HEK293 (cell line): ENCODE measurements around the gene ZFAND3.

Experiments used
- CTCF ChIA-PET: fragments of 350-600 bp; formaldehyde crosslinking; extraction: SDS; loops from one replicate; lab custom pipeline; 2021; ENCODE audit warnings: antibody characterized with exemption; lab: Yijun Ruan, JAX
- POLR2A ChIA-PET: fragments of 300-600 bp; formaldehyde crosslinking; extraction: SDS; loops from one replicate; lab custom pipeline; 2020; ENCODE audit warnings: antibody characterized with exemption, inconsistent platforms; lab: Yijun Ruan, JAX
- H3K27ac ChIP-seq: fragments of 200-500 bp; sonication (Bioruptor generic); 2 replicates; pipeline ENCODE4 v1.5.1; 2014; ENCODE audit warnings: low read depth, low read length, control low read depth, inconsistent platforms; ENCODE audit errors: extremely low read depth
- H3K36me3 ChIP-seq, 2 experiments: fragments of 200-500 bp in 1 of 2; sonication (Bioruptor generic) in 1 of 2; 1 replicate in 1 of 2; 2 replicates in 1 of 2; pipeline ENCODE4 v1.5.1; 2014 to 2017; ENCODE audit warnings: inconsistent platforms in 2 of 2, low read length in 2 of 2; ENCODE audit not compliant: control insufficient read depth in 2 of 2, insufficient read depth in 1 of 2
- H3K4me1 ChIP-seq: fragments of 200-500 bp; sonication (Bioruptor generic); 2 replicates; pipeline ENCODE4 v1.5.1; 2014; ENCODE audit warnings: mild to moderate bottlenecking, low read length, inconsistent platforms; ENCODE audit not compliant: control insufficient read depth, insufficient read depth
- H3K4me3 ChIP-seq: 2 replicates; pipeline ENCODE4 v1.5.1; 2011; ENCODE audit warnings: low read depth, mild to moderate bottlenecking, control low read depth, low read length, moderate library complexity
- H3K9me3 ChIP-seq: fragments of 200-500 bp; sonication (Bioruptor generic); 2 replicates; pipeline ENCODE4 v1.5.1; 2014; ENCODE audit warnings: low read depth, low read length, inconsistent platforms; ENCODE audit not compliant: control insufficient read depth, insufficient read depth
- ATF2 ChIP-seq: fragments of 450-650 bp; formaldehyde crosslinking; IDR thresholded peaks from 2 replicates; pipeline ENCODE4 v1.5.1; 2016; ENCODE audit warnings: missing biosample characterization, missing genetic modification characterization, low read depth
- BCL6B ChIP-seq: fragments of 450-650 bp; formaldehyde crosslinking; IDR thresholded peaks from 2 replicates; pipeline ENCODE4 v1.5.1; 2017; ENCODE audit warnings: missing biosample characterization, missing genetic modification characterization
- KLF1 ChIP-seq: fragments of 450-650 bp; formaldehyde crosslinking; IDR thresholded peaks from 2 replicates; pipeline ENCODE4 v1.5.1; 2016; ENCODE audit warnings: missing biosample characterization, missing genetic modification characterization
- SCRT2 ChIP-seq: fragments of 450-650 bp; formaldehyde crosslinking; IDR thresholded peaks from 2 replicates; pipeline ENCODE4 v1.5.1; 2016; ENCODE audit warnings: missing biosample characterization, missing genetic modification characterization
- SP7 ChIP-seq: fragments of 450-650 bp; formaldehyde crosslinking; IDR thresholded peaks from 2 replicates; pipeline ENCODE4 v1.5.1; 2016; ENCODE audit warnings: missing biosample characterization, missing genetic modification characterization
- TSHZ1 ChIP-seq: fragments of 450-650 bp; formaldehyde crosslinking; IDR thresholded peaks from 2 replicates; pipeline ENCODE4 v1.5.1; 2016; ENCODE audit warnings: missing biosample characterization, missing genetic modification characterization, borderline replicate concordance
- ZBTB10 ChIP-seq: fragments of 450-650 bp; formaldehyde crosslinking; IDR thresholded peaks from 2 replicates; pipeline ENCODE4 v1.5.1; 2016; ENCODE audit warnings: missing biosample characterization, missing genetic modification characterization
- ZNF121 ChIP-seq: fragments of 450-650 bp; formaldehyde crosslinking; IDR thresholded peaks from 2 replicates; pipeline ENCODE4 v1.5.1; 2016; ENCODE audit warnings: missing biosample characterization, missing genetic modification characterization
- ZNF169 ChIP-seq: fragments of 450-650 bp; formaldehyde crosslinking; IDR thresholded peaks from 2 replicates; pipeline ENCODE4 v1.5.1; 2016; ENCODE audit warnings: missing biosample characterization, missing genetic modification characterization
- ZNF174 ChIP-seq: fragments of 450-650 bp; formaldehyde crosslinking; IDR thresholded peaks from 2 replicates; pipeline ENCODE4 v1.5.0; 2017; ENCODE audit warnings: missing biosample characterization, mild to moderate bottlenecking, missing genetic modification characterization
- ZNF239 ChIP-seq: fragments of 450-650 bp; formaldehyde crosslinking; IDR thresholded peaks from 2 replicates; pipeline ENCODE4 v1.5.1; 2016; ENCODE audit warnings: missing biosample characterization, missing genetic modification characterization
- ZNF292 ChIP-seq: fragments of 450-650 bp; formaldehyde crosslinking; IDR thresholded peaks from 2 replicates; pipeline ENCODE4 v1.5.1; 2016; ENCODE audit warnings: low read depth, missing biosample characterization, missing genetic modification characterization, borderline replicate concordance
- ZNF366 ChIP-seq: fragments of 450-650 bp; formaldehyde crosslinking; conservative IDR thresholded peaks from 2 replicates; pipeline ENCODE4 v1.5.1; 2016; ENCODE audit warnings: missing biosample characterization, missing genetic modification characterization
- ZNF426 ChIP-seq: fragments of 450-650 bp; formaldehyde crosslinking; IDR thresholded peaks from 2 replicates; pipeline ENCODE4 v1.5.1; 2017; ENCODE audit warnings: missing biosample characterization, missing genetic modification characterization, mild to moderate bottlenecking, inconsistent platforms, moderate library complexity
- ZNF488 ChIP-seq: fragments of 450-650 bp; formaldehyde crosslinking; IDR thresholded peaks from 2 replicates; pipeline ENCODE4 v1.5.1; 2016; ENCODE audit warnings: missing biosample characterization, missing genetic modification characterization
- ZNF548 ChIP-seq: fragments of 450-650 bp; formaldehyde crosslinking; IDR thresholded peaks from 2 replicates; pipeline ENCODE4 v1.5.1; 2016; ENCODE audit warnings: missing biosample characterization, missing genetic modification characterization
- ZNF792 ChIP-seq: fragments of 450-650 bp; formaldehyde crosslinking; IDR thresholded peaks from 2 replicates; pipeline ENCODE4 v1.5.1; 2016; ENCODE audit warnings: missing biosample characterization, missing genetic modification characterization

Gene ZFAND3

GRCh38 chr6:37882292-37882691, 62.8 kb downstream of the ZFAND3 start (continued):
- no peak for TF ChIP-seq KLF1 (tag by site-specific recombination)
- no peak for TF ChIP-seq SP7 (tag by site-specific recombination)
- TF ChIP-seq ZNF174, result no peak
- no peak for TF ChIP-seq ZNF292 (tag by site-specific recombination)
- TF ChIP-seq ZNF366 (tag by site-specific recombination), result no peak
- no peak for TF ChIP-seq ZBTB10 (tag by site-specific recombination)
- TF ChIP-seq, all 188 proteins: peak for 0

- H3K27ac ChIP-seq, result no peak overlapping the region
- H3K9me3 ChIP-seq, result no peaks in the 10 kb centered on the region
- no peaks in the 10 kb centered on the region for H3K36me3 ChIP-seq
- H3K4me1 ChIP-seq, result peaks cover 31% of the 10 kb centered on the region
- ChIA-PET CTCF (interaction anchor here (0.6 to 0.7 kb wide), 3 partner anchors 47 to 539 kb away, joined by 3 to 4 read pairs (median 4); no protein-coding TSS in a partner anchor), POLR2A (no interaction called here)
- H3K4me3 ChIP-seq, result no peak overlapping the region
- TF ChIP-seq ZNF121 (tag by site-specific recombination) (0 out of 2 replicates have a peak, but pooled peaks have one; percentile 33), ZNF292 (tag by site-specific recombination) (no peak)
Observed at GRCh38 chr6:37882724-37883413, 63.3 kb downstream of the ZFAND3 start.

- CTCF ChIA-PET, result interaction anchor here (0.6 to 0.9 kb wide), 3 partner anchors 110 to 889 kb away, joined by 3 to 4 read pairs (median 3); no protein-coding TSS in a partner anchor
- no peak overlapping the region for H3K4me3 ChIP-seq
- H3K4me1 ChIP-seq, result peaks cover 21% of the 10 kb centered on the region; the same call in 1 of the 2 replicates
- H3K36me3 ChIP-seq, result no peaks in the 10 kb centered on the region
- 0 out of 2 replicates have a peak, but pooled peaks have one; percentile 34 for TF ChIP-seq ATF2 (tag by site-specific recombination)
- peak; percentile 85 for TF ChIP-seq SCRT2 (tag by site-specific recombination)
- TF ChIP-seq ZNF488 (tag by site-specific recombination), result no peak
- TF ChIP-seq, all 188 proteins: peak for 2
- Histone ChIP-seq H3K27ac (no peak overlapping the region), H3K9me3 (no peaks in the 10 kb centered on the region)
- POLR2A ChIA-PET, result no interaction called here
Observed at GRCh38 chr6:37884548-37884947, 65.0 kb downstream of the ZFAND3 start.

GRCh38 chr6:37889051-37889450, 69.5 kb downstream of the ZFAND3 start:
- no peaks in the 10 kb centered on the region for H3K9me3 ChIP-seq
- TF ChIP-seq ZNF426 (tag by site-specific recombination), result no peak
- no peak for TF ChIP-seq ZNF239 (tag by site-specific recombination)
- no peak for TF ChIP-seq BCL6B
- TF ChIP-seq TSHZ1, result no peak
- TF ChIP-seq ZNF792, result no peak
- no peak for TF ChIP-seq ZNF169 (tag by site-specific recombination)
- TF ChIP-seq ZNF548 (tag by site-specific recombination), result no peak
- TF ChIP-seq, all 188 proteins: peak for 0
- Histone ChIP-seq H3K4me1 (peaks cover 3% of the 10 kb centered on the region; the same call in 1 of the 2 replicates), H3K36me3 (no peaks in the 10 kb centered on the region; a peak in 1 of 3 replicates), H3K27ac (no peak overlapping the region), H3K4me3 (no peak overlapping the region)
- POLR2A ChIA-PET, result interaction anchor here (0.6 kb wide), 1 partner anchor 769 kb away, joined by 3 read pairs; no protein-coding TSS in a partner anchor
- CTCF ChIA-PET, result interaction anchor here (1.2 to 1.3 kb wide), 2 partner anchors 7 to 14 kb away, joined by 3 read pairs; no protein-coding TSS in a partner anchor
